ENCODE results near the gene REN. TPM values are rescaled to one million over a fixed set of nuclear protein-coding genes. Genes with fewer than 3 reads are reported as not detected.

REN gene
- total and polyA plus RNA-seq, 4 experiments from 2014 or later = not detected

- Mint-ChIP-seq H3K27me3 (peaks cover 0 to 2% of the 10 kb centered on the region in 2 donors), H3K4me3 (peak overlapping the region in 3 of 8 donors; percentile 21 to 46 (median 44)), H3K27ac (peak overlapping the region in 3 of 7 donors; percentile 18 to 92 (median 60)), H3K4me1 (peaks cover 0 to 31% (median 3%) of the 10 kb centered on the region in 4 donors), H3K36me3 (no peaks in the 10 kb centered on the region), H3K9me3 (no peaks in the 10 kb centered on the region)
- intact Hi-C loops (cut with micrococcal nuclease) = no loop called here
- Histone ChIP-seq H3K4me3 (ENCODE audit: low read length in 2 of 2) (no peak overlapping the region), H3K27ac (ENCODE audit: low read depth, low read length) (no peak overlapping the region), H3K4me1 (ENCODE audit: insufficient read depth, low read length) (peaks cover 8% of the 10 kb centered on the region), H3K27me3 (ENCODE audit: insufficient read depth, low read length) (no peaks in the 10 kb centered on the region), H3K36me3 (ENCODE audit: insufficient read depth, low read length) (no peaks in the 10 kb centered on the region), H3K9me3 (ENCODE audit: control insufficient read depth in 1 of 2, low read length in 2 of 2) (no peaks in the 10 kb centered on the region)
- DNase-seq = no peak
- ChIA-PET POLR2A (ENCODE audit: partially characterized antibody) (no interaction called here), CTCF (ENCODE audit: partially characterized antibody) (interaction anchor here (0.6 to 0.8 kb wide), 2 partner anchors 214 to 290 kb away, joined by 3 read pairs; no protein-coding TSS in a partner anchor)
Observed at GRCh38 chr1:204149107-204149506, 17.0 kb downstream of the REN start.

GRCh38 chr1:204147406-204148383 lies 18.4 kb downstream of the REN start:
- Histone ChIP-seq H3K4me3 (ENCODE audit: low read length in 2 of 2) (no peak overlapping the region), H3K36me3 (ENCODE audit: insufficient read depth, low read length) (no peaks in the 10 kb centered on the region), H3K4me1 (ENCODE audit: insufficient read depth, low read length) (peaks cover 6% of the 10 kb centered on the region), H3K9me3 (ENCODE audit: control insufficient read depth in 1 of 2, low read length in 2 of 2) (no peaks in the 10 kb centered on the region), H3K27ac (ENCODE audit: low read depth, low read length) (no peak overlapping the region), H3K27me3 (ENCODE audit: insufficient read depth, low read length) (no peaks in the 10 kb centered on the region)
- ChIA-PET CTCF (ENCODE audit: partially characterized antibody) (interaction anchor here (0.8 kb wide), 1 partner anchor 216 kb away, joined by 3 read pairs; no protein-coding TSS in a partner anchor), POLR2A (ENCODE audit: partially characterized antibody) (no interaction called here)
- peak overlapping the region in 3 of 7 donors; percentile 5 to 75 (median 24) for H3K27ac Mint-ChIP-seq
- intact Hi-C loops (cut with micrococcal nuclease) = no loop called here
- H3K4me3 Mint-ChIP-seq = no peak overlapping the region
- no peaks in the 10 kb centered on the region for H3K36me3 Mint-ChIP-seq
- H3K4me1 Mint-ChIP-seq = peaks cover 0 to 31% (median 3%) of the 10 kb centered on the region in 4 donors
- no peak for DNase-seq
- no peaks in the 10 kb centered on the region for H3K9me3 Mint-ChIP-seq
- peaks cover 0 to 2% of the 10 kb centered on the region in 2 donors for H3K27me3 Mint-ChIP-seq

GRCh38 chr1:204146965-204147364 lies 19.2 kb downstream of the REN start:
- Histone ChIP-seq H3K9me3 (ENCODE audit: control insufficient read depth in 1 of 2, low read length in 2 of 2) (no peaks in the 10 kb centered on the region), H3K4me3 (ENCODE audit: low read length in 2 of 2) (no peak overlapping the region), H3K27ac (ENCODE audit: low read depth, low read length) (no peak overlapping the region), H3K27me3 (ENCODE audit: insufficient read depth, low read length) (no peaks in the 10 kb centered on the region), H3K4me1 (ENCODE audit: insufficient read depth, low read length) (no peaks in the 10 kb centered on the region), H3K36me3 (ENCODE audit: insufficient read depth, low read length) (no peaks in the 10 kb centered on the region)
- Mint-ChIP-seq H3K27me3 (peaks cover 0 to 2% of the 10 kb centered on the region in 2 donors), H3K27ac (peak overlapping the region in 1 of 7 donors; percentile 24), H3K4me1 (peaks cover 0 to 31% (median 3%) of the 10 kb centered on the region in 4 donors), H3K36me3 (no peaks in the 10 kb centered on the region), H3K9me3 (no peaks in the 10 kb centered on the region), H3K4me3 (peak overlapping the region in 1 of 8 donors; percentile 40)
- POLR2A ChIA-PET (ENCODE audit: partially characterized antibody) = no interaction called here
- CTCF ChIA-PET (ENCODE audit: partially characterized antibody) = no interaction called here
- DNase-seq = no peak
- intact Hi-C loops (cut with micrococcal nuclease) = no loop called here

- H3K9me3 Mint-ChIP-seq = no peaks in the 10 kb centered on the region
- CTCF ChIA-PET (ENCODE audit: partially characterized antibody) = no interaction called here
Observed at GRCh38 chr1:204146309-204146708, 19.8 kb downstream of the REN start.

GRCh38 chr1:204145033-204145504 lies 21.1 kb downstream of the REN start:
- Mint-ChIP-seq H3K27ac (no peak overlapping the region), H3K27me3 (peaks cover 0 to 2% of the 10 kb centered on the region in 2 donors), H3K9me3 (no peaks in the 10 kb centered on the region), H3K36me3 (peaks cover 2 to 4% of the 10 kb centered on the region in 2 donors), H3K4me3 (no peak overlapping the region), H3K4me1 (peaks cover 0 to 21% (median 0%) of the 10 kb centered on the region in 4 donors)
- Histone ChIP-seq H3K4me1 (ENCODE audit: insufficient read depth, low read length) (no peaks in the 10 kb centered on the region), H3K27ac (ENCODE audit: low read depth, low read length) (no peak overlapping the region), H3K36me3 (ENCODE audit: insufficient read depth, low read length) (no peaks in the 10 kb centered on the region), H3K27me3 (ENCODE audit: insufficient read depth, low read length) (no peaks in the 10 kb centered on the region), H3K4me3 (ENCODE audit: low read length in 2 of 2) (no peak overlapping the region), H3K9me3 (ENCODE audit: control insufficient read depth in 1 of 2, low read length in 2 of 2) (no peaks in the 10 kb centered on the region)
- no peak for DNase-seq
- ChIA-PET CTCF (ENCODE audit: partially characterized antibody) (interaction anchor here (0.9 to 1.4 kb wide), 2 partner anchors 9 to 219 kb away, joined by 3 to 4 read pairs; no protein-coding TSS in a partner anchor), POLR2A (ENCODE audit: partially characterized antibody) (no interaction called here)
- intact Hi-C loops (cut with micrococcal nuclease) = no loop called here

More at GRCh38 chr1:204146309-204146708, 19.8 kb downstream of the REN start:
- intact Hi-C loops (cut with micrococcal nuclease) = no loop called here
- Mint-ChIP-seq H3K27me3 (peaks cover 0 to 2% of the 10 kb centered on the region in 2 donors), H3K36me3 (no peaks in the 10 kb centered on the region), H3K27ac (no peak overlapping the region), H3K4me3 (no peak overlapping the region), H3K4me1 (peaks cover 0 to 31% (median 3%) of the 10 kb centered on the region in 4 donors)
- H3K4me1 ChIP-seq (ENCODE audit: insufficient read depth, low read length) = no peaks in the 10 kb centered on the region
- DNase-seq = no peak
- H3K27ac ChIP-seq (ENCODE audit: low read depth, low read length) = no peak overlapping the region
- H3K36me3 ChIP-seq (ENCODE audit: insufficient read depth, low read length) = no peaks in the 10 kb centered on the region
- no peaks in the 10 kb centered on the region for H3K9me3 ChIP-seq (ENCODE audit: control insufficient read depth in 1 of 2, low read length in 2 of 2)
- no peak overlapping the region for H3K4me3 ChIP-seq (ENCODE audit: low read length in 2 of 2)
- POLR2A ChIA-PET (ENCODE audit: partially characterized antibody) = no interaction called here
- no peaks in the 10 kb centered on the region for H3K27me3 ChIP-seq (ENCODE audit: insufficient read depth, low read length)

GRCh38 chr1:204143276-204144041 lies 22.7 kb downstream of the REN start:
- H3K27ac ChIP-seq (ENCODE audit: low read depth, low read length) = no peak overlapping the region
- H3K4me3 Mint-ChIP-seq = no peak overlapping the region
- no peaks in the 10 kb centered on the region for H3K9me3 Mint-ChIP-seq
- intact Hi-C loops (cut with micrococcal nuclease) = no loop called here
- H3K4me3 ChIP-seq (ENCODE audit: low read length in 2 of 2) = no peak overlapping the region
- H3K27me3 Mint-ChIP-seq = peaks cover 0 to 2% of the 10 kb centered on the region in 2 donors
- peaks cover 0 to 13% (median 0%) of the 10 kb centered on the region in 4 donors for H3K4me1 Mint-ChIP-seq
- POLR2A ChIA-PET (ENCODE audit: partially characterized antibody) = no interaction called here
- no peaks in the 10 kb centered on the region for H3K36me3 ChIP-seq (ENCODE audit: insufficient read depth, low read length)
- no peak overlapping the region for H3K27ac Mint-ChIP-seq
- H3K36me3 Mint-ChIP-seq = peaks cover 2 to 7% of the 10 kb centered on the region in 2 donors
- no peak for DNase-seq
- CTCF ChIA-PET (ENCODE audit: partially characterized antibody) = no interaction called here
- no peaks in the 10 kb centered on the region for H3K27me3 ChIP-seq (ENCODE audit: insufficient read depth, low read length)
- no peaks in the 10 kb centered on the region for H3K4me1 ChIP-seq (ENCODE audit: insufficient read depth, low read length)
- no peaks in the 10 kb centered on the region for H3K9me3 ChIP-seq (ENCODE audit: control insufficient read depth in 1 of 2, low read length in 2 of 2)

All from CD4-positive, alpha-beta memory T cell (primary cell).